ENCODE data around the gene ATP8A1. TPM values are rescaled to one million over a fixed set of nuclear protein-coding genes. Genes with fewer than 3 reads are reported as not detected.
"Not testable (repeated sequence)": the region's sequence is repeated elsewhere in the genome, so short reads cannot be mapped to it uniquely, and the experiment has no call there.

The ATP8A1 gene
- total and polyA plus RNA-seq, 2 of the 8 experiments (the other 6 are each of a cell fraction or from before 2014, with no cell fraction given): 3.7 to 14.9 TPM

- H3K9ac ChIP-seq (replicated peaks in 1 of 4; ENCODE audit: extremely low read depth in 1 of 4, low read depth in 3 of 4, low read length in 3 of 4); H2AFZ ChIP-seq (ENCODE audit: low read length); H3K36me3 ChIP-seq (ENCODE audit: control insufficient read depth in 2 of 4, insufficient read depth in 4 of 4, low read length in 3 of 4); H2BK20ac ChIP-seq (ENCODE audit: low read length); H4K20me1 ChIP-seq (replicated peaks in 1 of 2; ENCODE audit: control insufficient read depth in 1 of 2, insufficient read depth in 2 of 2, low read length in 2 of 2); H3K18ac ChIP-seq (ENCODE audit: extremely low read depth, low read length); H3K23me2 ChIP-seq (ENCODE audit: low read depth, low read length); H3K79me1 ChIP-seq (ENCODE audit: low read depth, low read length); H3K4me2 ChIP-seq (ENCODE audit: insufficient read depth in 1 of 2, low read depth in 2 of 2, low read length in 2 of 2); H3K56ac ChIP-seq (replicated peaks; ENCODE audit: insufficient read length, low read depth, low read length); H3K79me2 ChIP-seq (ENCODE audit: control insufficient read depth in 1 of 2, insufficient read depth in 2 of 2, low read length in 2 of 2); H3K27ac ChIP-seq (ENCODE audit: low read depth, low read length); H3K4ac ChIP-seq (replicated peaks; ENCODE audit: insufficient read length, low read depth, low read length); H2BK12ac ChIP-seq (ENCODE audit: low read depth, low read length); H4K91ac ChIP-seq (replicated peaks; ENCODE audit: insufficient read length, low read length); H4K8ac ChIP-seq (ENCODE audit: extremely low read depth, insufficient read depth, low read length); H2BK120ac ChIP-seq (replicated peaks; ENCODE audit: low read depth, low read length); H4K5ac ChIP-seq (ENCODE audit: insufficient read length, low read depth, low read length); H2AK5ac ChIP-seq (ENCODE audit: low read depth, low read length); H3K4me3 ChIP-seq (ENCODE audit: extremely low read depth in 1 of 4, insufficient read depth in 2 of 4, low read depth in 3 of 4, low read length in 4 of 4); H3K23ac ChIP-seq (ENCODE audit: insufficient read length); H2BK5ac ChIP-seq (ENCODE audit: low read depth, low read length); H3K9me3 ChIP-seq (ENCODE audit: insufficient read depth in 2 of 2, low read depth in 1 of 2, low read length in 1 of 2); H3K27me3 ChIP-seq (replicated peaks in 1 of 4; ENCODE audit: control insufficient read depth in 3 of 4, extremely low read depth in 1 of 4, insufficient read depth in 3 of 4, low read length in 3 of 4); H3K4me1 ChIP-seq (replicated peaks in 1 of 4; ENCODE audit: control insufficient read depth in 3 of 4, insufficient read depth in 4 of 4, low read length in 3 of 4); DNase-seq (ENCODE audit: low read depth in 1 of 2, low spot score in 2 of 2); FAIRE-seq; H2BK15ac ChIP-seq (ENCODE audit: low read length); H3K14ac ChIP-seq (ENCODE audit: insufficient read length): not testable (repeated sequence)
- CTCF ChIA-PET (ENCODE audit: partially characterized antibody): interaction anchor here (0.7 to 9.8 kb wide), 18 partner anchors 12 to 161 kb away, joined by 3 to 82 read pairs (median 6); no protein-coding TSS in a partner anchor
- POLR2A ChIA-PET (ENCODE audit: partially characterized antibody): interaction anchor here (1.0 to 1.5 kb wide), 2 partner anchors 14 to 65 kb away, joined by 3 to 4 read pairs; no protein-coding TSS in a partner anchor
- WGBS, 2 experiments (ENCODE audit: extremely low coverage in 1 of 2, insufficient coverage in 1 of 2, insufficient read length in 1 of 2, insufficient replicate concordance in 2 of 2, low coverage in 1 of 2, low lambda C conversion rate in 2 of 2, missing lambda C conversion rate in 1 of 2): 92% methylated on average over 6 of the region's 6 CpGs; no CpG with 5 or more reads in 1 of the 2 experiments
These were observed 284.6 kb downstream of the ATP8A1 start for GRCh38 chr4:42372303-42372702.
